Measurements from ENCODE around the gene PACS1. TPM values are rescaled to one million over a fixed set of nuclear protein-coding genes. Genes with fewer than 3 reads are reported as not detected.

Gene PACS1
- total RNA-seq, 1 experiment from 2014 or later = 8.9 TPM

- DNase-seq (ENCODE audit: low spot score) = no peak
Measured at GRCh38 chr11:66142370-66143263, 72.5 kb downstream of the PACS1 start.

GRCh38 chr11:66143264-66143566 lies 73.1 kb downstream of the PACS1 start:
- DNase-seq (ENCODE audit: low spot score) = no peak

GRCh38 chr11:66143996-66144678 lies 74.1 kb downstream of the PACS1 start:
- no peak for DNase-seq (ENCODE audit: low spot score)

- no peak for DNase-seq (ENCODE audit: low spot score)
Measured at GRCh38 chr11:66146074-66146473, 76.0 kb downstream of the PACS1 start.

- no peak for DNase-seq (ENCODE audit: low spot score)
Measured at GRCh38 chr11:66146940-66147339, 76.9 kb downstream of the PACS1 start.

- DNase-seq (ENCODE audit: low spot score) = no peak
Measured at GRCh38 chr11:66150140-66150539, 80.1 kb downstream of the PACS1 start.

- no peak for DNase-seq (ENCODE audit: low spot score)
Measured at GRCh38 chr11:66150725-66151124, 80.7 kb downstream of the PACS1 start.

GRCh38 chr11:66151273-66151672 lies 81.2 kb downstream of the PACS1 start:
- DNase-seq (ENCODE audit: low spot score) = no peak

GRCh38 chr11:66154109-66154508 lies 84.0 kb downstream of the PACS1 start:
- no peak for DNase-seq (ENCODE audit: low spot score)

- no peak for DNase-seq (ENCODE audit: low spot score)
Measured at GRCh38 chr11:66155387-66156073, 85.5 kb downstream of the PACS1 start.

- no peak for DNase-seq (ENCODE audit: low spot score)
Measured at GRCh38 chr11:66157182-66157864, 87.3 kb downstream of the PACS1 start.

- no peak for DNase-seq (ENCODE audit: low spot score)
Measured at GRCh38 chr11:66158156-66158555, 88.1 kb downstream of the PACS1 start.

- no peak for DNase-seq (ENCODE audit: low spot score)
Measured at GRCh38 chr11:66159324-66159984, 89.4 kb downstream of the PACS1 start.

GRCh38 chr11:66160709-66161108 lies 90.6 kb downstream of the PACS1 start:
- no peak for DNase-seq (ENCODE audit: low spot score)

- DNase-seq (ENCODE audit: low spot score) = no peak
Measured at GRCh38 chr11:66168289-66168688, 98.2 kb downstream of the PACS1 start.

GRCh38 chr11:66172146-66172545 lies 102.1 kb downstream of the PACS1 start:
- no peak for DNase-seq (ENCODE audit: low spot score)

GRCh38 chr11:66176650-66177049 lies 106.6 kb downstream of the PACS1 start:
- no peak for DNase-seq (ENCODE audit: low spot score)

GRCh38 chr11:66178183-66178582 lies 108.1 kb downstream of the PACS1 start:
- no peak for DNase-seq (ENCODE audit: low spot score)

- no peak for DNase-seq (ENCODE audit: low spot score)
Measured at GRCh38 chr11:66178871-66179270, 108.8 kb downstream of the PACS1 start.

- DNase-seq (ENCODE audit: low spot score) = no peak
Measured at GRCh38 chr11:66181632-66182315, 111.7 kb downstream of the PACS1 start.

- no peak for DNase-seq (ENCODE audit: low spot score)
Measured at GRCh38 chr11:66183494-66184048, 113.5 kb downstream of the PACS1 start.
